ENCODE measurements around the gene HS3ST3A1.

DNA sequence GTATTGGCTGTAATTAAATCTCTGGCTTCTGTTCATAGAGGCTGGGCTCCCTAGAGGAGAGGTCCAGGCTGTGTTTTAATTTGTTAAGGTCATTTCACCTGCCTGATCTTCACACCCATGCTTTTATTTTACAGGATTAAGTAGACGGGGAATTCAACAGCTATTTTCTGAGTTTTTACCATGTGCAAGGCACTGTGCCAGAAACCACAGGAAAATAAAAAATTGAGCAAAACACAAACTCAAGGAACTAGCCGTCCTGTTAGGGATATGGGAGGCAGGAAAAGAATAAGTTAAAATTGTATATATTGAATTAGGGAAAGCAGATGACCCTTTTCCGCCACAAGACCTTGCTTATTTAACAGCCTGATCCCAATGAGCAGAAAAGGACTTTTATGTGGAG is 29.1 kb downstream of the HS3ST3A1 start:
- TF ChIP-seq CTCF (IDR thresholded peaks at IDR 0.05) (no peak), POLR2A (IDR thresholded peaks at IDR 0.05) (no peak)
